ENCODE measurements around the gene SERPINB8. TPM values are rescaled to one million over a fixed set of nuclear protein-coding genes. Genes with fewer than 3 reads are reported as not detected.

Gene SERPINB8
- polyA plus RNA-seq, 12 donors, result 1.4 to 10.4 (median 1.7) TPM; not detected in 2

DNA sequence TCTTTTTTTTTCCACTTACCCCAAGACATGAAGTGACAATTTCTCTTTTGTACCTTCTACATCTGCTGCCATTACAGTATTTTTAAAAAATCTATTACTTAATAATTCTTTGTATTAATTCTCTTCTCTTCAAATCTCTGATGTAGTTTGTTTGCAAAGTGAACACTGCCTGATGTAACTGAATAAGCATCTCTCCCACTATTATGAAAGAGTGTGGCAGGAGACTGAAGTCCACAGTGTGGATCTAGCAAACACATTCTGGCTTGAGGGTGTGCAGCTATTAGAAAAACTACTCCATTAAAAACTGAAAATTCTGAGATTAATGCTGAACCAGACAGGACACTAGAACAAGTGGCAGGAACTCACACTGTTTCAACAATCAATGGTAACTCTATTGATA is 5.0 kb upstream of the SERPINB8 start:
- DNase-seq, result no peak

DNA sequence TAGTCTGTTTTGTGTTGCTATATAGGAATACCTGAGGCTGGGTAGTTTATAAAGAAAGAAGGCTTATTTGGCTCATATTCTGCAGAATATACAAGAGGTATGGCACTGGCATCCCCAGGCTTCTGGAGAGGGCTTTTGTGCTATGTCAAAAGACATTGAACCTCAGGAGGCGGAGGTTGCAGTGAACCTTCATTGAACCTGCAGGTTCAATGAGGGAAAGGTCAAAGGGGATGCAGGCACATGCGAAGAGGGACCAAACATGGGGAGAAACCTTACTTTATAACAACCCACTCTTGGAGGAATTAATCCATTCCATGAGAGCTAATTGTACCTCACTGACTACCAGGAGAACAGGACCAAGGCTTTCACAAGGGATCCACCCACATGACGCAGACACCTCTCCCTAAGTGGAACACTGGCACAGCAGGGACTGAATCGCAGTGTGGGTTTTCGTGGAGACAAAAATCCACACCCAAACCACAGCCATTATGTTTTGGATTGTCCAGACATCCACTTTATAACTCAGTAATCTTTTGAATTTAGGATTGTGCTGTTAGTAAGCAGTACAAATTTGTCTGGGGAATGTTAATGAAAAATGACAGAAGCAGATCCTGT is 4.1 kb upstream of the SERPINB8 start:
- no peak for DNase-seq

DNA sequence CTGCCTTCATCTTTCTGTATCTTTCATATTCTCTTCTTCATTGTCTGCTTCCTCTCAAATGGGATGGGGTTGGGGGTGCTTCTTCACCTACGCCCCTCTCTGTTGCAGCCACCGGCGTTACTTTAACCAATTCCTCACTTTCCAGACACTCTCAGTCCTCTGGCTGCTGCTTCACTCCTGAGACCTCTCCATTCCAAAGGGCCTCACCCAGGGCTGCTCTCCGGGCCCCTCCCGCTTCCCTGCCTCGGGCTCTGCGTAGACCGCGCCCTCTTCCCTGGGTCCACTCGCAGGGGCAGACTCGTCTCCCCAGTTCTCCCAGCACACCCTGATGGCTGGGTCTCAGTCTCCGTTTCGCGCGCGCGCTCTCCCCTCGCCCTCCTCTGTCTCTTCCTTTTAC is 926 bp downstream of the SERPINB8 start:
- DNase-seq, result no peak

DNA sequence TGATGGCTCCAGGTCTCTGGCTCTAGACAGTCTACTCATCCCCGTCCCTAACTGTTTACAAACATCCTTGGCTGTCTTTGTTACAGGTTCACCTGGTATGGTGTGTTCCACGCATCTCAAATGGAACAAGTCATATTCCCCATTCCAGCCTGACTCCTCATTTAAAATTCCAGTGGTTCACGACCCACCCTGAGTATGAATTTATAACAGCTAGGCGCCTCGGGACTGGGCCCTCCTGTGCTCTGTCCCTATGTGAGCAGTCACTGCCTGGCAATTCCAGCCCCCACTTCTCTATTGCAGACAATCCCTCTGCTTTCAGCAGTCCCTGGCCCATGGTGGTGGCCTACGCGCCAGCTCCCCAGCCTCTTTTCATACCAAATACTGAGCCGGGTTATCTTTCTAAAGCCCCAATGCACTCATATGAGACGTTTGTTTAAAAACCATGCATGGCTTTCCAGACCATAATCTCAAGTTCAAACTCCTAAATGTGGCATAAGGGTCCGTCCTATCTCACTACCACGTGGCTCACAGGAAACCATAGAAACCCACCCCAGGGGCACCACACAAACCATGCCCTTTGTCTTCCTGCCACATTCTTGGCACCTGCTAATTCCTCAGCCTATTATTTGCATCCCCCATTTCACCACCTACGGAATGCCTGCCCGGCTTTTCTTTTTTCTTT is 1.6 kb downstream of the SERPINB8 start:
- DNase-seq, result no peak

DNA sequence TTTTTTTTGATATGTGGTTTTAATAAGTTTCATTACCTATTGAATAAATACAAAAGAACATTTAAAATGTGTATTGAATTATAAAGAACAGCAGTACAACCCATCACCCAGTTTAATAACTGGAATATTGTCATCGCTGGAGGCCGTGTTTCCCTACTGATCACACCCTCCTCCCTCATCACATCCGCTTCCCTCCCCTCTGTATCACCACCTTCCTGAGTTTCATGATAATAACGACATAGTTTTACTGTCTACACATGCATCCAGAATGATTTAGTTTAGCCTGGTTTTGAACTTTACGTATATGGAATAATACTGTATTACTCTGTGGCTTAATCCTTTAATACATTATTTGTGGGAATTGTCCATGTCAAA is 2.1 kb downstream of the SERPINB8 start:
- no peak for DNase-seq

DNA sequence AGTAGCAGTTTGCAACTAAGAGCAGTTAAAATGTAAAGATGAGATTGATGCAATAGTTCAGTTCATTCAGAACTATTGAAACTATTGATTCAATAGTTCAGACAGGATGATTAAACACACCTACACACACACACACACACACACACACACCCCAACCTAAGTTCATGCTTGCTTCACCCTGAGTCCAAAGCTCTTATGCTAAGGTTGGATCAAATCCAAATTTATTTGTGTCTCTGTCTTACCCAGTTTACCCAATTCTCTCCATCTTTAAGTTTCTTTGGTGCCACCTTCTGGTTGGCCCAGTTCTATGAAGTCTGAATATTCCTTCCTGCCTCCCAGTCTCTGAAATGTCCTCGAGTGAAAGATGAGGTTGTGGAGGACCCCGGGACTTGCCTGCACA is 5.1 kb downstream of the SERPINB8 start:
- DNase-seq, result no peak

DNA sequence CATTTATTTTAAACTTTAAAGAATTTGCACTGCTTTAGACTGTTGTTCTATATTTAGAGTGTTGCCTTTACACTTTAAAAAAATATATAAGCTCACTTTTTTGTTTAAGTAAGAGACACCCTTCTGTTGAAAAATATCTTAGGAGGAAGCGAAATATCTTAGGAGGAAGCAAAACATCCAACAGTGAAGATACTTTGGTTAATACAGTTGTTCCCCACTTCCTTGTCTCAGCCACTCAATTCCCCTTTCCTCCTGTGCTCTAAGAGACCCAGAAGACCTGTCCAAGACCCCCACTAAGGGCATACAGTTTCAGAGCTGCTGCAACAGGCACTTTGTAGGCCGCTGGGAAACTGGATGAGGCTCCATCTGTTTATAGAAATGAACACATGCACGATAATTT is 5.7 kb downstream of the SERPINB8 start:
- no peak for DNase-seq

DNA sequence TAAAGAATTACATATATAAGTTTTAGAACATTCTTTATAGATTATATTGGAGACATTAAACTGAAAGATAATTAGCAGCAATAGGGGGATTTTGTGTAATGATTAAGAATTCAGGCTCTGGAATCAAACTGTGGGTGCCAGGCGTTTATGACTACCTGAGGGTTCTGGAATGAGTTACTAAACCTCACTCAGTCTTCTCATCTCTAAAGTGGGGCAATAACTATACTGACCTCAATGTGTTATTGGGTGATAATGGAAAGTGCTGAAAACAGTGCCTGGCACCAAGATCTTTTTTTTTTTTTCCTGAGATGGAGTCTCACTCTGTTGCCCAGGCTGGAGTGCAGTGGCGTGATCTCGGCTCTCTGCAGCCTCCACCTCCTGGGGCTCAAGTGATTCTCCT is 7.2 kb downstream of the SERPINB8 start:
- no peak for DNase-seq

DNA sequence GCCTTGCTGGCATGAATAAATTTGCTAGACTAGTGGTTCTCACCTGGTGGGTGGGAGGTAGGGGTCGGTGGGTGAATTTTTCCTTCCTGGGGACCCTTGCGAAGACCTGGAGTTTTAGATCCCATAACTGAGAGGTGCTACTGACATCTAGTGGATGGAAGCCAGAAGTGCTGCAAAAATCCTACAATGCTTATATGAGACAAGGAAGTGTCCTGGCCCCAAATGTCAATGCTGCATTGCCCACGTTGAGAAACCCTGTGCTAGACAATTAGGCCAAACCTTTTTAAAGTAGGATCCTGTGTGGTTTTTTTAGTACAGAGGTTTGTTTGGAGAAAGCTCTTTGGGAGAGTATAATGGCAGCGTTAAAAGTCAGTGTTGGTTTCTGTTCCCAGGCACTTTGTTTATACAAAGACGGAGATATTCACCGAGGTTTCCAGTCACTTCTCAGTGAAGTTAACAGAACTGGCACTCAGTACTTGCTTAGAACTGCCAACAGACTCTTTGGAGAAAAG is 9.6 kb downstream of the SERPINB8 start:
- peak; percentile 60 for DNase-seq

DNA sequence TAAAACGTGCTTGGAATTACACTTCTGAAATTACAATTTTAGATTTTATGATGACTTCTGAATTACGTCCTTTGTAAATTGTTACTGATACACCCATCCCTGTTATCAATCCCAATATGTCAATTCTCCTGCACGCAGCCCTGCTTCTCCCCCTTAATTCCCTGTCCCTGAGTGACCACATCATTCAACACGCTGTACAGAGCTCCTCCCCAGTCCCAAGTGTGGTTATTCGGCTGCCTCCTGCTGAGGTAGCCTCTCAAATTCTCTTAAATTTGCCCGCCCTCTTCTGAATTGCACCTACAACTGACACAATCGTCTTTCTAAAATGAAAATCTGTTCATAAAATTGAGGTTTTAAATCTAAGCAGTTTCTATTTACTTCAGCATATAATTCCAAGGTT is 10.1 kb downstream of the SERPINB8 start:
- DNase-seq, result no peak

DNA sequence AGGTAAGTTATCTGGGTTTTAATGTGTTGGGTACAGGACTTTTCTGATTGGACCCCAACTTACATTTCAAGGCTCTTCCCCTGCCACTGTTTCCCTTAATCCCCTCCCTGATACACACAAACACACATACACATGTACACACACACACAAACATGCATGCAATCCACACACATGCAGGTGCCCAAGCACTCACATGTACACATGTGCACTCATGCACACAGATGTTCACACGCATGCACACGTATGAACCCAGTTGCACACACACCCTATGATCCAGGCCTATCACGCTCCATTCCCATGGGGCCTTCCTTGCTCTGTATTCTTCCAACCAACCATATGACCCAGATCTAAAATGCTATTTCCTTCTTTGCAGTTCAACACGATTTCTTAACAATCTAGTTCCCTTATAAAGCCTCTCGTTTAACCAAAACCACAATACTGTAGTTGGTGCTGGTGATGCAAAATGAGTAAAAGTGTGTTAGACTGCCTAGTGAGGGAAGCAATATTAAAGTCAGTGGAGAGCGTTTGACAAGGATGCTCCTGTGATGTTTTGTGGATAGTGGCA is 11.1 kb downstream of the SERPINB8 start:
- DNase-seq, result no peak

DNA sequence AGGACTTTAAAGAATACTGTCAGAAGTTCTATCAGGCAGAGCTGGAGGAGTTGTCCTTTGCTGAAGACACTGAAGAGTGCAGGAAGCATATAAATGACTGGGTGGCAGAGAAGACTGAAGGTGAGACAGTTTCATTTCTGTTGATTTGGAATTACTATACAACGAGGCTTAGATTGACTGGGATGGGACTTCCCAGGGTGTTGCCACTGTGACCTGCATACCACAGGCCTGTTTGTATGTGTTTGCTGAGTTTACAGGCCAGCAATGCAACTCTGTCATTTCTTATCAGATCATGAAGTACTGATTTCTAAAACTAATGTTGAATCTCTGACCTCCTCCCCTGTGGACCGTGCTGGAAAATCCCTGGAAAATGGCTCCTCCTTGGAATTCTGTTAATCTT is 11.8 kb downstream of the SERPINB8 start:
- no peak for DNase-seq

DNA sequence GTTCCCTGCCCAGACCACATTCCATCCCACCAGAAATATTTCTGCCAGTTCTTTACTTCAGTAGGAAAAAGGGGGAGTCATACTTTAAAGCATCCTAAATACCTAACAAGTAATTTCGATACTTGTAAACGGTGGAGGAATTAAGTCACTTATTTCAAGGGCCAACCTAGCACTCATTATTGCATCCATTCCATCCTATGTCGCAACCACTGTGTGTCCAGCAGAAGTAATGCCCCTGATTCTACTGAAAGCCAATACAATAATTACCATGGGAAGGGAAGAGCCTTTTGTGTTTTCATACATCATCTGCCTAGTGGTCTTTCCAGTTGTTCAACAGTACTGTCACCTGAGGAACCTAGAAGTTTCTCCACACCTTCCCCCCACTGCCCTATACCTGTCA is 12.5 kb downstream of the SERPINB8 start:
- no peak for DNase-seq

DNA sequence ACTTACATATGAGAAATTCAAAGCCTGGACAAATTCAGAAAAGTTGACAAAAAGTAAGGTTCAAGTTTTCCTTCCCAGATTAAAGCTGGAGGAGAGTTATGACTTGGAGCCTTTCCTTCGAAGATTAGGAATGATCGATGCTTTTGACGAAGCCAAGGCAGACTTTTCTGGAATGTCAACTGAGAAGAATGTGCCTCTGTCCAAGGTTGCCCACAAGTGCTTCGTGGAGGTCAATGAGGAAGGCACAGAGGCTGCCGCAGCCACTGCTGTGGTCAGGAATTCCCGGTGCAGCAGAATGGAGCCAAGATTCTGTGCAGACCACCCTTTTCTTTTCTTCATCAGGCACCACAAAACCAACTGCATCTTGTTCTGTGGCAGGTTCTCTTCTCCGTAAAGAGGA is 17.0 kb downstream of the SERPINB8 start:
- no peak for DNase-seq

DNA sequence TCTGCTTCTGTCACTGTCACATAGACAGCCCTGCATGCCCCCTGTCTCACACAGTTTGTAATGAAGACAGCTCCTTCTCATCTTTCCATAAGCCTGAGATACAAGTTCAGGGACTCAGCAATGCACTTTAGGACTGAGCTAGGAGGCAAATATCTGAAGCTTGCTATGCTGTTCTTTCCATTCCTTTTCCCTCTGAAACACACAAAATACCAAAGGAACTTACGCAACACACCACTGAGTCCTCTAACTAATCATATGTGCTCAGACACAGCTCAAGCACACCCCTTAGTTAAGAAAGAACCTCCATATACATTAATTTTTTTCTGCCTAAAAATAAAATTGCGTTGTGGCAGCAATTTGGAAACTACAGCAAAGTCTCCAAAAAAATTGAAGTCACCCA is 17.9 kb downstream of the SERPINB8 start:
- DNase-seq, result no peak

DNA sequence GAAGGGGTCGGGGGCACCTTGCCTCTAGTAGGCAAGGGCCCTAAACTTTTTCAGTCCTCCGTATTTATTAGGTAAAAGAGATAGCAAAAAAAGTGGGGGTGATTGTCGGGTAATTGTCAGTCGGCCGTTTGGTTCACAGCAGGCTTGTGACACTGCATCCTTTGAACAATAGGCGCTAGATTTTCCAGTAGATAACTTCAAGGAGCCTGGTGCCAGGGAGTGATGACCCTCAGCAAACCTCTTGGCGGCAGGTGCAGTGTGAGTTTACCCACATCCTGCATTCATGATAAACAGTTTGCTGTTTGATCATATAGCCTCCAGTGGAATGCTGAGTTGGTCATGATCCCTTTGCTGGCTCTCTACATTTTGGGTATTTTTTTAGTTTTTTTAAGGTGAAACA is 22.9 kb downstream of the SERPINB8 start:
- no peak for DNase-seq

DNA sequence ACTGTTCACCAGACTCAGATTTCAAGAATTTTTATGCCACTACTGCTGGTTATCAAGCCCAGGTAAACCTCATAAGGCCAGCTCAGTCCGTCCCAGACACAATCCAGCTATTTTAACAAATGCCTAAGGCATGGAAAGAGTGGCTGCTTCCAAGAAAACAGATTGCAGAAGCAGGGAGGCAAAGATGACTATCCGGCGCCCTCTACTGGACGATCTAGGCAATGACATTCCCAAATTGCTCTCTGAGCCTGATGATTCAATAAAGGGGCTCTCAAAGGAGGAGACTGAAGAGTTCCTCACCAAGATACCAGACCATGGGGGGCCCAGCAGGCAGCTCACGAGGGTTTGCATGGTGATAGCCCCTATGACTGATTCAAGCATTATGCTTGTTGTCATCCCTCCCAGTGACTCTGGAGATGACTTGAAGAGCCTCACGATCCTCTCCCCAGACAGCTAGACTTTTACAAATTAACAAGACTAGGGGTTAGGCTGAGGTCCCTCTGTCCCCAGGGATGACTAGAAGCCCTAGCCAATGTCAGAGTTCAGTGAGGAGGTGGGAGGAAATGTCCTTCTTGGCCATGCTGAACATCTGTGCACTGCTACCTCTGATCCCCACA is 25.0 kb downstream of the SERPINB8 start:
- DNase-seq, result peak; percentile 35

DNA sequence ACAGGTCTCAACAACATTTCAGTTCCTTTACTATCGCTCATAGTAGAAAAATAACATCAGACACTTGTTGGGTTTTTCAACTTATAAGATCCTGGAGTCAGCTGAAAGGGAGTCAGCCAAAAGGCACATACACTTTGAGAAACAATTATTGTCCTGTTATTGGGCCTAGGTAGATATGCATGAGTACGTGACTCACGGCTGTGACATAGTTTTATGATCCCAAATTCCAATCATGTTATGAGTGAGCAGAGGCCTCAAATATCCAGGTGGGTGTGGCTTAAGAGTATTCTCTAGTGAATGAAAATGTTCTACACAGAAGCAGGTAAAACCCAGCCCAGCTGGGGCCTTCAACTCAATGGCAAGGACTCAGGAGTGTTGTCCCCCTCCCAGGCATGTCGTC is 27.2 kb downstream of the SERPINB8 start:
- DNase-seq, result no peak

DNA sequence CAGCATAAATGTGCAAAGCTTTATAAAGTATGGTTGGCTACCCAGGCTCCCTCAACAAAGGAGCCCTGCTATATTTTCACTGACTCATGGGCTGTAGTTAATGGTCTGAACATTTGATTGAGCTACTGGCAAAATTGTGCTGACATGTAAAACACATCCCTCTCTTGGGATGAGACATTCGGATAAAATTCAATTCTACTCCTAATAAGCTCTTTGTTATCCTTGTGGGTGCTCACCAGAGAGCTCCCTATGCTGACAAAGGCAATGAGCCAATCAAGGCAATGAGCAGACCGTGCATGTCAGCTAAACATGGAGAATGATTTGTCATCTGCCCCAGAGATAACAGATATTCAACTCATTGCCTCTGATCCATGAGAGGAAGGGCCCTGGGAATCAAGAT is 27.7 kb downstream of the SERPINB8 start:
- no peak for DNase-seq

DNA sequence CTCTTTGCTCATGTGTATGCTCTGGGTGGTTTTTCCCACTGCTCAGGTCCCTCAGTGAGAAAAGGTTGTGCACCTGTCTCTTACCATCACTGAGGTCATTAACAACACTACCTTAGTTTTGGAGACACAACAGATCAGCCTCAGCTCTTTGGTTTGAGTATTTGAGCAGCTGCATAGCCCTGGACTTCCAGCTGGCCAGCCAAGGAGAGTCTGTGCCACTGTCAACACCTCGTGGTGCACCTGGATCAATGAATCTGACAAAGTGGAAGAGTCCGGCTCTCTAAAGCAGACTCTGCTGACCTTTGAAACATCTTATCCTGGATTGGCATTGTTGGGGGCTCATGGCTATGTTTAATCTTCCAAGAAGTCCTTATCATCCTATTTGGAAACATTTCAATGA is 30.0 kb downstream of the SERPINB8 start:
- DNase-seq, result no peak

DNA sequence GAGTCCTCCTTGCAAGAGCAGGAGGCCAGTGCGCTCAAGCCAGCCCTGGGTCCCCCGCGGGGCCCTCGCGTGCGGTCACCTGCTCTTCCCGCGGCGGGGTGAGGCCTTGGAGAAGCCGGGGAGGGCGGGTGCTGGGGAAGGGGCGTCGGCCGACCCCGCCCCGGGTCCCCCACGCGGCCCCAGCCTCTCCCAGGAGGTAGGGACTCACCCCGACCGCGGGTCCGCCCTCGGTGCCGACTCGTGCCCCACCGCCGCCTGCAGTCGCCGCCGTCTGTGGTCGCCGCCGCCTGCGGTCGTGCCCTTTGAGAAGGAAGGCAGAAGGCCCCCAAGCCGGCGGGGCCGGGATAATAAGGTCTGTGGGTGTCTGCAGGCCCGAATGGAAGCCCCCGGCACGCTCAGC is 32.7 kb downstream of the SERPINB8 start:
- DNase-seq, result no peak

DNA sequence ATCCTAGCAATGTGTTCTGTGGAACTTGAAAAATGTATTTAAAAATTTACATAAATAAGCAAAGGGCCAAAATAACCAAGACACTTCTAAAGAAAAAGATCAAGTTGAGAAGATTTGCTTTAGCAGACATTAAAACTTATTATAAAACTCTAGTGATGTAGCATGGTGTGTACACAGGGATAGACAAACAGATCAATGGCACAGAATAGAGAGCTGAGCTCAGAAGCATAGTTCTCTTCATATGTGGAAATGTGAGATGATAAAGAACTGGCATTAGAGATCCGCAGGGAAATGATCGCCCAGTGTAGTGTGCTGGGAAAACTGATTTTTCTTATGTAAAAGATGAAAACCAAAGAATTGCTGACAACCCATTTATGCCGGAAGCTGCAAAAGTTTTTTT is 39.4 kb downstream of the SERPINB8 start:
- DNase-seq, result no peak

DNA sequence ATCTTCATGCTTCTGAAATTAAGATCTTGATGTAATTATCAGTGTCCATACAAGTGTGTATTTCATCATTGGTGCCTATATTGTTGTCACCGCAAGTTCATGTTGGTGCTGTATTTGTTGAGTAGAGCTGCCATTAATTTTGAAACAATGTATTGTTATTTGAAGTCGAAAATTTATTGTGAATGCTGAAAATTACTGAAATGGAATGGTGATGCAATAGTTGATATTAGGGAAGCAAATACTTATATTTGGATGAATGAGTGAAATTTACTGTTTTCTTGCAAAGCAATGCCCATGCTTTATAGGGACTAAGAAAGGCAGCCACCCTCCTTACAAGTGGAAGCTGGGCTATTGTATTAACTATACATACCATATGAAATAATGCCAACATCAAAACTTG is 41.6 kb downstream of the SERPINB8 start:
- DNase-seq, result no peak
